HEK293 (cell line): Measurements from ENCODE around the gene STX1B.

Experiments used
- CTCF ChIP-seq: fragments of 450-650 bp; formaldehyde crosslinking; IDR thresholded peaks from 2 replicates; pipeline ENCODE4 v1.5.1; 2016; ENCODE audit warnings: missing biosample characterization, missing genetic modification characterization
- HOXD13 ChIP-seq: sonication (generic); formaldehyde crosslinking; IDR thresholded peaks from 2 replicates; pipeline ENCODE4 v1.8.0; 2022; ENCODE audit warnings: missing genetic modification reagents, borderline replicate concordance
- SETDB1 ChIP-seq: IDR thresholded peaks from one replicate; pipeline ENCODE4 v1.6.1; 2017; ENCODE audit warnings: mild to moderate bottlenecking, low read length, moderate library complexity, mixed read lengths; ENCODE audit not compliant: insufficient read length
- TCF7L2 ChIP-seq: IDR thresholded peaks from 2 replicates; pipeline ENCODE4 v1.6.1; 2011; ENCODE audit warnings: low read depth, mild to moderate bottlenecking, inconsistent platforms, low read length, moderate library complexity, borderline replicate concordance
- ZBTB17 ChIP-seq: fragments of 450-650 bp; formaldehyde crosslinking; IDR thresholded peaks from 2 replicates; pipeline ENCODE4 v1.5.1; 2016; ENCODE audit warnings: missing biosample characterization, missing genetic modification characterization
- ZNF121 ChIP-seq: fragments of 450-650 bp; formaldehyde crosslinking; IDR thresholded peaks from 2 replicates; pipeline ENCODE4 v1.5.1; 2016; ENCODE audit warnings: missing biosample characterization, missing genetic modification characterization
- ZNF341 ChIP-seq: fragments of 450-650 bp; formaldehyde crosslinking; IDR thresholded peaks from 2 replicates; pipeline ENCODE4; 2016; ENCODE audit warnings: low read depth, missing biosample characterization, missing genetic modification characterization
- ZNF398 ChIP-seq: fragments of 450-650 bp; formaldehyde crosslinking; IDR thresholded peaks from 2 replicates; pipeline ENCODE4 v1.5.1; 2017; ENCODE audit warnings: missing biosample characterization, missing genetic modification characterization
- ZNF580 ChIP-seq: fragments of 450-650 bp; formaldehyde crosslinking; IDR thresholded peaks from 2 replicates; pipeline ENCODE4 v1.5.1; 2016; ENCODE audit warnings: missing biosample characterization, missing genetic modification characterization
- ZNF701 ChIP-seq: fragments of 450-650 bp; formaldehyde crosslinking; IDR thresholded peaks from 2 replicates; pipeline ENCODE4 v1.5.1; 2016; ENCODE audit warnings: missing biosample characterization, missing genetic modification characterization
- ZNF792 ChIP-seq: fragments of 450-650 bp; formaldehyde crosslinking; IDR thresholded peaks from 2 replicates; pipeline ENCODE4 v1.5.1; 2016; ENCODE audit warnings: missing biosample characterization, missing genetic modification characterization
- TF ChIP-seq, protein P1 (sequence below): fragments of 450-650 bp; formaldehyde crosslinking; IDR thresholded peaks from 2 replicates; pipeline ENCODE4 v1.5.1; 2016; ENCODE audit warnings: missing biosample characterization, missing genetic modification characterization, low read depth

- TF ChIP-seq, protein P1, sequence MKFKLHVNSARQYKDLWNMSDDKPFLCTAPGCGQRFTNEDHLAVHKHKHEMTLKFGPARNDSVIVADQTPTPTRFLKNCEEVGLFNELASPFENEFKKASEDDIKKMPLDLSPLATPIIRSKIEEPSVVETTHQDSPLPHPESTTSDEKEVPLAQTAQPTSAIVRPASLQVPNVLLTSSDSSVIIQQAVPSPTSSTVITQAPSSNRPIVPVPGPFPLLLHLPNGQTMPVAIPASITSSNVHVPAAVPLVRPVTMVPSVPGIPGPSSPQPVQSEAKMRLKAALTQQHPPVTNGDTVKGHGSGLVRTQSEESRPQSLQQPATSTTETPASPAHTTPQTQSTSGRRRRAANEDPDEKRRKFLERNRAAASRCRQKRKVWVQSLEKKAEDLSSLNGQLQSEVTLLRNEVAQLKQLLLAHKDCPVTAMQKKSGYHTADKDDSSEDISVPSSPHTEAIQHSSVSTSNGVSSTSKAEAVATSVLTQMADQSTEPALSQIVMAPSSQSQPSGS (tag by site-specific recombination): no peak
- no peak for TF ChIP-seq ZNF701 (tag by site-specific recombination)
- no peak for TF ChIP-seq ZNF580 (tag by site-specific recombination)
- no peak for TF ChIP-seq CTCF (tag by site-specific recombination)
- no peak for TF ChIP-seq TCF7L2
- no peak for TF ChIP-seq ZNF398 (tag by site-specific recombination)
- TF ChIP-seq ZBTB17 (tag by site-specific recombination): no peak
- TF ChIP-seq ZNF341 (tag by site-specific recombination): no peak
- TF ChIP-seq ZNF792 (tag by site-specific recombination): no peak
- TF ChIP-seq ZNF121: no peak
- TF ChIP-seq SETDB1: no peak
- no peak for TF ChIP-seq HOXD13
These were observed 44.3 kb downstream of the STX1B start for GRCh38 chr16:30966033-30966619.
